Measurements from ENCODE around the gene GABBR2.

DNA sequence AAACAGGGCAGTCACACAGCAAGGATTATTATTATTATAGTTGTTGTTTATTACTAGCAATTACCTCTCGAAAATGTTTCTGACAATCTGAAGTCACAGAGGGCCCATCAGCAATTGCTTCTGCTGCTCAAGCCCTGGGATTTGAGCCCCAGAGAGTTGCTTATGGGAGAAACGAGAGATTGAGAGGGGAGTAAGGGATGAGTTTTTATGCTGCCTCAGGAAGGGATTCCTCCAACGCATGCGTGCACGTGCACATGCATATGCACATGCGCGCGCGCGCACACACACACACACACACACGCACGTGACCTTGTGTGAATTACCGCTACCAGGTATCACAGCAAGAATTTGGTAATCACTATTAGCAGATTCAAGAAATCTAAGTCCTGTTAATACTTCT, 264.1 kb downstream of the GABBR2 start:
- TF ChIP-seq, protein P1, sequence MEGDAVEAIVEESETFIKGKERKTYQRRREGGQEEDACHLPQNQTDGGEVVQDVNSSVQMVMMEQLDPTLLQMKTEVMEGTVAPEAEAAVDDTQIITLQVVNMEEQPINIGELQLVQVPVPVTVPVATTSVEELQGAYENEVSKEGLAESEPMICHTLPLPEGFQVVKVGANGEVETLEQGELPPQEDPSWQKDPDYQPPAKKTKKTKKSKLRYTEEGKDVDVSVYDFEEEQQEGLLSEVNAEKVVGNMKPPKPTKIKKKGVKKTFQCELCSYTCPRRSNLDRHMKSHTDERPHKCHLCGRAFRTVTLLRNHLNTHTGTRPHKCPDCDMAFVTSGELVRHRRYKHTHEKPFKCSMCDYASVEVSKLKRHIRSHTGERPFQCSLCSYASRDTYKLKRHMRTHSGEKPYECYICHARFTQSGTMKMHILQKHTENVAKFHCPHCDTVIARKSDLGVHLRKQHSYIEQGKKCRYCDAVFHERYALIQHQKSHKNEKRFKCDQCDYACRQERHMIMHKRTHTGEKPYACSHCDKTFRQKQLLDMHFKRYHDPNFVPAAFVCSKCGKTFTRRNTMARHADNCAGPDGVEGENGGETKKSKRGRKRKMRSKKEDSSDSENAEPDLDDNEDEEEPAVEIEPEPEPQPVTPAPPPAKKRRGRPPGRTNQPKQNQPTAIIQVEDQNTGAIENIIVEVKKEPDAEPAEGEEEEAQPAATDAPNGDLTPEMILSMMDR (IDR thresholded peaks at IDR 0.05) = no peak
- no peak for TF ChIP-seq EZH2 (IDR thresholded peaks at IDR 0.05; ENCODE audit: borderline replicate concordance, insufficient read depth, low read depth, low read length, poor library complexity, severe bottlenecking)

All from B cell (primary cell).